Stimulated activated naive CD8-positive, alpha-beta T cell treated with anti-CD3 and anti-CD28 coated beads, Interleukin-15, Interleukin-2, amounts not matched to agents 100 U/mL and 50 U/mL, for 24 hours (primary cell): ENCODE results near the gene TNFAIP1.
"Not testable (repeated sequence)": the region's sequence is repeated elsewhere in the genome, so short reads cannot be mapped to it uniquely, and the experiment has no call there.

ENCODE experiments used
- ATAC-seq: fragments of 150-1000 bp; cut with Tn5 transposase; one replicate; pipeline ENCODE4 v1.10.0; 2021
- DNase-seq: peaks from one replicate; pipeline ENCODE4 v3.0.0; 2021

Gene TNFAIP1

GRCh38 chr17:28335201-28335958 is at the start of gene TNFAIP1, which contains the start of gene IFT20:
TNFAIP1 (plus strand) TSS chr17:28335761; CDS start chr17:28339522, 3,761 bp downstream.
IFT20 (minus strand) TSS chr17:28335472; CDS start chr17:28331985, 3,487 bp downstream.
- peak; percentile 99 for ATAC-seq
- DNase-seq: peak; percentile 95

GRCh38 chr17:28285965-28286364 is 49.6 kb upstream of the TNFAIP1 start:
- DNase-seq (no peak), ATAC-seq (no peak)

GRCh38 chr17:28290703-28291102 is 44.9 kb upstream of the TNFAIP1 start:
- ATAC-seq: no peak
- DNase-seq: no peak

GRCh38 chr17:28291780-28292330 is 43.7 kb upstream of the TNFAIP1 start:
- ATAC-seq (no peak), DNase-seq (no peak)

- not testable (repeated sequence) for ATAC-seq, DNase-seq
Measured at GRCh38 chr17:28292878-28293277, 42.7 kb upstream of the TNFAIP1 start.

GRCh38 chr17:28293994-28294393 is 41.6 kb upstream of the TNFAIP1 start:
- no peak for DNase-seq

GRCh38 chr17:28295677-28296578 is 39.6 kb upstream of the TNFAIP1 start:
- peak; percentile 93 for ATAC-seq
- DNase-seq: no peak

More at GRCh38 chr17:28293994-28294393, 41.6 kb upstream of the TNFAIP1 start:
- no peak for ATAC-seq

- no peak for ATAC-seq
- no peak for DNase-seq
Measured at GRCh38 chr17:28298449-28298848, 37.1 kb upstream of the TNFAIP1 start.

- DNase-seq (no peak), ATAC-seq (no peak)
Measured at GRCh38 chr17:28306954-28307401, 28.6 kb upstream of the TNFAIP1 start.

- DNase-seq (no peak), ATAC-seq (no peak)
Measured at GRCh38 chr17:28313841-28314240, 21.7 kb upstream of the TNFAIP1 start.

GRCh38 chr17:28315846-28316705 is 19.5 kb upstream of the TNFAIP1 start:
- ATAC-seq: no peak
- DNase-seq: no peak

- ATAC-seq: no peak
Measured at GRCh38 chr17:28317099-28317965, 18.2 kb upstream of the TNFAIP1 start.

GRCh38 chr17:28317966-28318758 is 17.4 kb upstream of the TNFAIP1 start:
- ATAC-seq (peak; percentile 3), DNase-seq (peak; percentile 36)

More at GRCh38 chr17:28317099-28317965, 18.2 kb upstream of the TNFAIP1 start:
- no peak for DNase-seq

GRCh38 chr17:28318759-28319597 is 16.6 kb upstream of the TNFAIP1 start, which contains the start of gene TMEM97:
TMEM97 (plus strand) TSS chr17:28319200; CDS start chr17:28319240, 40 bp downstream.
- DNase-seq: peak; percentile 97

GRCh38 chr17:28319598-28319935 is 16.0 kb upstream of the TNFAIP1 start:
- ATAC-seq (no peak), DNase-seq (no peak)

More at GRCh38 chr17:28318759-28319597, 16.6 kb upstream of the TNFAIP1 start, which contains the start of gene TMEM97:
- peak; percentile 99 for ATAC-seq

- DNase-seq: no peak
- ATAC-seq: no peak
Measured at GRCh38 chr17:28320215-28321061, 15.1 kb upstream of the TNFAIP1 start.

- no peak for ATAC-seq
Measured at GRCh38 chr17:28324267-28324745, 11.3 kb upstream of the TNFAIP1 start.

More at GRCh38 chr17:28324267-28324745, 11.3 kb upstream of the TNFAIP1 start:
- no peak for DNase-seq
